ENCODE measurements around the gene CCR1.
"Not testable (repeated sequence)": the region's sequence is repeated elsewhere in the genome, so short reads cannot be mapped to it uniquely, and the experiment has no call there.

CCR1 gene

GRCh38 chr3:46209746-46210470 lies 1.8 kb upstream of the CCR1 start:
- no peak for DNase-seq

DNA sequence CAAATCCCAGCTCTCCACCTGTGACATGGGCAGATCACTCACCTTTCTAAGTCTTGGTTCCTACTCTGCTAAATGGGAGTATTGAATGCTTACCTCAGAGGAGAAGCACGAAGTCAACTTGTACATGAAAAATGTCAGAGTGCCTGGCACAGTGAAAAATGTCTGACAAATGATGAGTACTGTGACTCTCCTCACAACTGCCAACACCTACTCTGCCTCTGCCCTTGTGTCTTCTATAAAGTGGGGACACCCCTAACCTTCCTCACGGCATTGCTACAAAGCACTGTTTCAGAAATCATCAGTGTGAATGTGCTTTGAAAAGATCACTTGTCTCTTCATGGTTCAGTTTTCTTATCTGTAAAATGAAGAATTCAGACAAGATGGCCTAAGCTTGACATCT lies 940 bp upstream of the CCR1 start:
- no peak for DNase-seq

GRCh38 chr3:46207514-46207913 lies 599 bp downstream of the CCR1 start:
- not testable (repeated sequence) for DNase-seq

- DNase-seq = no peak
These were observed 1.7 kb downstream of the CCR1 start for GRCh38 chr3:46206282-46207015.

GRCh38 chr3:46205286-46205960 lies 2.7 kb downstream of the CCR1 start:
- DNase-seq = no peak

GRCh38 chr3:46203681-46204080 lies 4.4 kb downstream of the CCR1 start:
- DNase-seq = no peak

DNA sequence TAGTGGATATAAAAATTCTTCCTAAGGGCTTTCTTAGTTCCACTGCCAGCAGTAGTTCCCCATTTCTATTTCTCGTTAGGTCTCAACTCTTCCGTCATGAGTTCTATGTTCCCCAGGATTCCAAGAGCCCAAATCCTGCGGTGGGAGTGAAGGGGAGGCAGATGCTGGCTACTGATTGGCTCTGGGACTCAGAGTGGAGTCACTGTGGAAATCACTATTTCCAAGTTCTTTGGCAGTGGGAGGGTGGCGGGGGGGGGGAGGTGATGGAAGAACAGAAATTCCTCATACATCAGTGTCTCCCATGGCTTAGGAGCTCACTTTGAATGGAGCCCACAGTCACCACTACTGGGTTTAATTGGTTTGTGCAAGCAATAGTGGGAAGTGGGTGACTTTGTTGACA lies 5.6 kb downstream of the CCR1 start:
- DNase-seq = no peak

DNA sequence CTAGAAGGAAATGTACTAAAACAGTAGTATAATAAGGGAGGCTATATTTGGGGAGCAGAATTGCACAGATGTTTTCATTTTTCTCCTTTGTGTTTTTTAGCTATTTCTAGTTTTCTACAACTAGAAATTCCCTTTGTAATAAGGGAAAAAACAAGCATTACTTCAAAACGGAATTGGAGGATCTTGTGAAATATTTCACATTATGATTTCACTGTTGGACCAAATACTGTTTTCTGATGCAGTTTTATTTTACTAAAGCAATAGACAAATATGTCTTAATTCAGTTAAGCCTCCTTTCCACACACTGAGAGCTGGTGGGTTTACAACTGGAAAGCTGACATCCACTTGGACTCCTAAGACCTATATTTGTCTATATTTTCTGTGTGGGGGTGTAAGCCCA lies 7.3 kb downstream of the CCR1 start:
- DNase-seq = no peak

GRCh38 chr3:46200211-46200610 lies 7.9 kb downstream of the CCR1 start:
- no peak for DNase-seq

GRCh38 chr3:46196261-46196957 lies 11.7 kb downstream of the CCR1 start:
- DNase-seq = no peak

DNA sequence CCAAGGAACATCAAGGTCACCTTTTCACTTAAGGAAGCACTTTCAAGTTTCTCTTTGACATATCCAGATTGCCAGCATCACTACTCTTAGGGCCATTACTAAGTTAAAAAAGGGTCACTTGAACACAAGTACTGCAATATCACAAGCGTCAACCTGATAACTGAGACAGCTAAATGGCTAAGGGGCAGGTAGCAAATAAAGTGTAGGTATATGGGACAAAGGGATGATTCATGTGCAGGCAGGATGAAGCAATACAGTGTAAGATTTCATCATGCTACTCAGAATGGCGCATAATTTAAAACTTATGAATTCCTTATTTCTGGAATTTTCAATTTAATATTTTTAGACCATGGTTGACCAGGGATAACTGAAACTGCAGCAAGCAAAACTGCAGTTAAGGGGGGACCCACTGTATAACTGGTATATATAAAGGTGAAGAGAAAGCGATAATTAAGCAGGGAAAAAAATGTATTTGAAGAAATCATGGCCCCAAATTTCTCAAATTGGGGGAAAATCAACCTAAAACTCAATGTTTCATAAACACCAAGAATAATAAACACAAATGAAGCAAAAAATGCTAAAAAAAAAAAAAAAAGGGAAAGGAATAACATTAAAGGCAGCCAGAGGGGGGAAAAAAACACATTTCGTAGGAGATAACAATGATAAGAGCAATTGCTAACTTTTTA lies 13.1 kb downstream of the CCR1 start:
- DNase-seq = no peak

DNA sequence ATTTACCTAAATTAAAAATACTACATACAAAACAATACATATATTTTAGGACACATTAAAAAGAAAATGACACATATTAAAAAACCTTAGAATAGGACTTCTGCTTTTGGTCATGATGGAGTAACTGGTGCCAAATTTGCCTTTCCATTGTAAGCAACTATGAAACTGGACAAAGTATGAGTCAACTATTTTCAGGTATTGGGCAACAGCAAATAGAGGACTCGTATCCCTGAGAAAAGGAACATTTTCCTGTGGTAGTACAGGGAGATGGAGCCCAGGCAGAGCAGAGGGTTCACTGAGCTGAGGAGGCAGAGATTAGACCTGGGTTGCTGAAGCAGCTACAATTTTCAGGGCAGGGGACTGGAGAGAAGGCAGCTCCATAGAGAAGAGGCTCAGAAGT lies 14.7 kb downstream of the CCR1 start:
- no peak for DNase-seq

DNA sequence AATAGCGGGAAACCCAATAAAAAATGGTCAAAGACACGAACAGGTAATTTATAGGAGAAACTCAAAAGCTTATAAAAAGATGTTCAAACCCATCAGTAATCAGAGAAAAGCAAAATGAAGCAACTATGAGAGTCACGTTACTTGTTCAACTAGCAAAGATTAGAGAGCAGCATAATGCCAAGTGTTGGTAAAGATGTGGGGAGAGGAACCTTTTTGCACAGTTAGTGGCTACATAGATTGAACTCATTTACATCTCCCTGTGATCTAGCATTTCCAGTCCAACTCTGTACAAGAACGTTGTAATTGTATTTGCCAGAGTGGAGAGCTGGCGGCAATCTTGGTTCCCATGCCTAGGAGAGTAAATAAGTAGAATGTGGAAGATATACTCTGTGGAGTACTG lies 15.2 kb downstream of the CCR1 start:
- no peak for DNase-seq

DNA sequence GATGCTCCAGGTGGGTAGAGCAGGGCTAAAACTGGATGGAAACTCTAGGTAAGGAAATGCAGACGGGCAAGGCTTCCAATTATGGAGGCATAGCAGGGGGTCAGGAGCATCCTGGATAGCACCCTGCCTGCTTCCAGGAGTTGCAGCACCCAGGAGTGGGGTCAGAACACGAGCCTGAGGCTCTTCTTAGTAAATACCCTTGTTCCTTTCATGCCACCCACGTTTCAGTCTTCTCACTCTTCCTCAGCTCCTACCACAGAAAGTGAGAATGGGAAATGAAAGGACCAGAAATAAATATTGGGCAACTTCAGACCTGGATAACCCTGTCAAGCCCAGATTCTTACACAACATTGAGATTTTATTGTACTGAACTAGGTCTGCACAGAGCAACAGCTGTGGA lies 16.4 kb downstream of the CCR1 start:
- no peak for DNase-seq

DNA sequence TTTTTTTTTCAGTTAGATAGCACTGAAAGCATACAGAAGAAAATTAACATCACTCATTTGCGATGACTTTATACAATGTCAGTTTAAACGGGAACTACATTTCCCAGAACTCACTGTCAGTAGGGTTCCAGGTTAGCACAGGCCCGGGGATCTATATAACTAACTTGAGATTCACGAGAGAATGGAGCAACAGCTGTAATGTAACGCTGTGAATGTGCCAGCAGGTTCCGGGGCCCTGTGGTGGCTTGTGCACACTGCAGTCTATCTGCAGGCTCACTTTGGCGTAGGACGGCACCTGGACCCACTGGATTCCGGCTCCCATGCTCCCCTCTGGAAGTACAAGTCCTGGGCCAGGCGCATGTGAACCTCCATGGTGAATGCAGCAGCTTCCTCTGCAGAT lies 19.4 kb downstream of the CCR1 start:
- DNase-seq = no peak

GRCh38 chr3:46187876-46188275 lies 20.2 kb downstream of the CCR1 start:
- DNase-seq = no peak

GRCh38 chr3:46187341-46187700 lies 20.8 kb downstream of the CCR1 start:
- DNase-seq = no peak

- DNase-seq = peak; percentile 22
These were observed 21.4 kb downstream of the CCR1 start for GRCh38 chr3:46186471-46187340.

DNA sequence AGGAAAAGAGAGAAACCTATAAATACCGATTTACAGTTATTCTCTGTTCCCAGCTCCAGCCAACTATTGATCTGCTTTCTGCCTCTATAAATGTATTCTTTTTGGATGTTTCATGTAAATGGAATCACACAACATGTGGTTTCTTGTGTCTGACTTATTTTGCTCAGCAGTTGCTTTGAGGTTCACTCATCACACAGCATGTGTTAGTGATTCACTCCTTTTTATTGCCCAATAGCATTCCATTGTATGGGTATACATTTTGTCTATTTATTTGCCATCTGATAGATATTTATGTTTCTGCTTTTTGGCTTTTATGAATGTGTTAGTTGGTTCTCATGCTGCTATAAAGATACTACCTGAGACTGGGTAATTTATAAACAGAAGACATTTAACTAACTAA lies 23.6 kb downstream of the CCR1 start:
- DNase-seq = no peak

DNA sequence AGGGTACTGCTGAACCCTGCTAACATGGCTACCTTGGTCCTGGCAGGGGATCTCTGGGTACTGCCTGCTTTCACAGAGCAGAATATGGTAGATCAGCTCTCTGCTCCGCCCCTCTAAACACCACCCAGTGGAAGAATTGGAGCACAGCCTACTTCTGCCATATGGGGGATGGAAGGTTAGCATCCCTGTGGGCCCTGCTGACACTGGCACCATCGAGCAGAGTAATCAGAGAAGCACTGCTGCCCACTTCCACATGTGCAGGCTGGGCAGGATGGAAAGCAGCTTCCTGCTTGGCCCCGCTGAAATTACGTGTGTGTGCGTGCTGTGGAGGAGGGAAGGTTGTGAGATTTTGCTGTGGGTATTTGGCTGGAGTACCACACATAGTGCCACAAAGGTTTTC lies 24.8 kb downstream of the CCR1 start:
- no peak for DNase-seq

- DNase-seq = no peak
These were observed 39.3 kb downstream of the CCR1 start for GRCh38 chr3:46168583-46169345.
